HepG2 (cell line): ENCODE measurements around the gene ZCCHC3.

Experiments used
- CHD2 ChIP-seq: IDR thresholded peaks from 2 replicates; pipeline ENCODE4 v1.6.1; 2011; ENCODE audit warnings: low read depth, low read length, improper control_type of control experiment
- CSRNP2 ChIP-seq: sonication (generic); formaldehyde crosslinking; conservative IDR thresholded peaks from 2 replicates; pipeline ENCODE4 v1.8.0; 2022; ENCODE audit warnings: low read depth, missing genetic modification reagents
- ETS1 ChIP-seq: sonication (generic); formaldehyde crosslinking; IDR thresholded peaks from 2 replicates; pipeline ENCODE4 v1.4.0; 2020; ENCODE audit warnings: missing genetic modification reagents
- FIP1L1 ChIP-seq: fragments of 200-400 bp; formaldehyde crosslinking; IDR thresholded peaks from 2 replicates; pipeline ENCODE4 v1.6.1; 2018; ENCODE audit warnings: low read depth, mild to moderate bottlenecking, low read length, moderate library complexity, borderline replicate concordance; ENCODE audit not compliant: insufficient read depth
- FOSL2 ChIP-seq: sonication (generic); formaldehyde crosslinking; IDR thresholded peaks from 2 replicates; pipeline ENCODE4 v1.4.0; 2020; ENCODE audit warnings: missing genetic modification reagents
- HDAC1 ChIP-seq: sonication (generic); formaldehyde crosslinking; IDR thresholded peaks from 2 replicates; pipeline ENCODE4 v1.5.1; 2020; ENCODE audit warnings: mild to moderate bottlenecking, missing genetic modification reagents
- HNRNPLL ChIP-seq: fragments of 200-400 bp; formaldehyde crosslinking; IDR thresholded peaks from 2 replicates; pipeline ENCODE4 v1.6.1; 2017; ENCODE audit warnings: mild to moderate bottlenecking, low read depth, low read length; ENCODE audit not compliant: poor library complexity, severe bottlenecking
- MXI1 ChIP-seq: IDR thresholded peaks from 3 replicates; pipeline ENCODE4 v1.6.1; 2012; ENCODE audit warnings: low read depth, low read length, inconsistent platforms, borderline replicate concordance
- POLR2A ChIP-seq, 2 experiments: IDR thresholded peaks; 2 replicates each; pipeline ENCODE4 v1.6.1; 2011; ENCODE audit warnings: low read depth in 2 of 2, low read length in 2 of 2, mild to moderate bottlenecking in 1 of 2, moderate library complexity in 1 of 2; ENCODE audit not compliant: insufficient read depth in 1 of 2
- REST ChIP-seq, 2 experiments: IDR thresholded peaks; 2 replicates each; pipeline ENCODE4 v1.6.1; 2011 to 2012; ENCODE audit warnings: low read length in 2 of 2, borderline replicate concordance in 1 of 2, low read depth in 1 of 2, mild to moderate bottlenecking in 1 of 2, moderate library complexity in 1 of 2
- ZSCAN9 ChIP-seq: IDR thresholded peaks from 2 replicates; pipeline ENCODE4 v1.6.1; 2016; ENCODE audit warnings: borderline replicate concordance
- TF ChIP-seq, protein P1 (sequence below): IDR thresholded peaks from 2 replicates; pipeline ENCODE4 v1.6.1; 2016
- TF ChIP-seq, protein P2 (sequence below): sonication (generic); formaldehyde crosslinking; conservative IDR thresholded peaks from 2 replicates; pipeline ENCODE4 v1.8.1; 2023; ENCODE audit warnings: missing genetic modification reagents
- TF ChIP-seq, protein P3 (sequence below): IDR thresholded peaks from 2 replicates; pipeline ENCODE4 v1.6.1; 2012; ENCODE audit warnings: inconsistent platforms

DNA sequence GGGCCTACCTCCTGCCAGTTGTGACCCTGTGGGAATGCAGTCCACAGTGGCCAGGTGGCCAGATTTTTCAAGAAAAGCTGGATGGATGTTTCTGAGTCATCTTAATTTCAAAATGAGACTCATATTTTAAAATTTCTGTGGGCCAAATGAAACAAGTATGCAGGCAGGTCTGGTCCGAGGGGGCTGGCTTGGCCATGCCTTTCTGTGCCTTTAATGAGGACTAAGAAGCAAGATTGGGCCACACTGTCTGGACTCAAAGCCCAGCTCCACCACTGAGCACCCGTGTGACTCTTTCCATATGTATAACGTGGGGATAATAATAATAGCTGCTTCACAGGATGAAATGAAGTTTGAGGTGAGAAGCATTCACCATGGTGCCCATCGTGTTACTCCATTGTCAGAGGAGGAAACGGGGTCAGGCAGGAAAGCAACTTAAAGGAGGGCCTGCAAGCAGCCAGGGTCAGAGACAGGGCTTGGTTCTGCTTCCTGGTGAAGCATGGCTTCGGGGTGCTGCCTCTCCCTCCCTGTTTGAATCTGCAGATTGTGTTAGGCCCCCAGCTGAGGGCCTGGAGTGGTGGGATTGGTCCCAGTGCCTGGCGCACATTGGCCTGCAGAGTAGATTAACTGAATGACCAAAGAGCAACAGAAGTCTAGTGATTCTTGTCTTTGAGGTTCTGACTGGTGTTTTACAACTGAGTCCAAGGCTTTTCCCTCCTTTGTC lies 31.8 kb downstream of the ZCCHC3 start:
- TF ChIP-seq CSRNP2 (CRISPR knock-in tag): no peak
- TF ChIP-seq CHD2: no peak
- no peak for TF ChIP-seq MXI1
- TF ChIP-seq ETS1 (CRISPR knock-in tag): no peak
- no peak for TF ChIP-seq FIP1L1
- TF ChIP-seq POLR2A (IDR thresholded peaks at IDR 0.05; ENCODE audit: insufficient read depth in 1 of 2, low read depth in 2 of 2, low read length in 2 of 2): no peak
- TF ChIP-seq ZSCAN9 (CRISPR knock-in tag): no peak
- TF ChIP-seq, protein P1, sequence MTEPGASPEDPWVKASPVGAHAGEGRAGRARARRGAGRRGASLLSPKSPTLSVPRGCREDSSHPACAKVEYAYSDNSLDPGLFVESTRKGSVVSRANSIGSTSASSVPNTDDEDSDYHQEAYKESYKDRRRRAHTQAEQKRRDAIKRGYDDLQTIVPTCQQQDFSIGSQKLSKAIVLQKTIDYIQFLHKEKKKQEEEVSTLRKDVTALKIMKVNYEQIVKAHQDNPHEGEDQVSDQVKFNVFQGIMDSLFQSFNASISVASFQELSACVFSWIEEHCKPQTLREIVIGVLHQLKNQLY: no peak
- TF ChIP-seq, protein P2, sequence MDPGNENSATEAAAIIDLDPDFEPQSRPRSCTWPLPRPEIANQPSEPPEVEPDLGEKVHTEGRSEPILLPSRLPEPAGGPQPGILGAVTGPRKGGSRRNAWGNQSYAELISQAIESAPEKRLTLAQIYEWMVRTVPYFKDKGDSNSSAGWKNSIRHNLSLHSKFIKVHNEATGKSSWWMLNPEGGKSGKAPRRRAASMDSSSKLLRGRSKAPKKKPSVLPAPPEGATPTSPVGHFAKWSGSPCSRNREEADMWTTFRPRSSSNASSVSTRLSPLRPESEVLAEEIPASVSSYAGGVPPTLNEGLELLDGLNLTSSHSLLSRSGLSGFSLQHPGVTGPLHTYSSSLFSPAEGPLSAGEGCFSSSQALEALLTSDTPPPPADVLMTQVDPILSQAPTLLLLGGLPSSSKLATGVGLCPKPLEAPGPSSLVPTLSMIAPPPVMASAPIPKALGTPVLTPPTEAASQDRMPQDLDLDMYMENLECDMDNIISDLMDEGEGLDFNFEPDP (CRISPR knock-in tag): no peak
- TF ChIP-seq, protein P3, sequence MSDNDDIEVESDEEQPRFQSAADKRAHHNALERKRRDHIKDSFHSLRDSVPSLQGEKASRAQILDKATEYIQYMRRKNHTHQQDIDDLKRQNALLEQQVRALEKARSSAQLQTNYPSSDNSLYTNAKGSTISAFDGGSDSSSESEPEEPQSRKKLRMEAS: no peak
- no peak for TF ChIP-seq REST (IDR thresholded peaks at IDR 0.05; ENCODE audit: borderline replicate concordance in 1 of 2, low read depth in 1 of 2, low read length in 2 of 2)
- no peak for TF ChIP-seq HNRNPLL
- TF ChIP-seq FOSL2 (CRISPR knock-in tag): no peak
- TF ChIP-seq HDAC1 (CRISPR knock-in tag): no peak
